Tibial nerve (tissue), 3 donors: ENCODE data around the gene NCOA7.

ENCODE experiments used
- CTCF ChIP-seq, 5 experiments: fragments of 200-600 bp in 3 of 5; fragments of 450-650 bp in 2 of 5; sonication (generic) in 3 of 5; IDR thresholded peaks; one replicate each; pipeline ENCODE4 v1.5.1; 2016 to 2019; ENCODE audit warnings: antibody characterized with exemption in 5 of 5, mild to moderate bottlenecking in 3 of 5, moderate library complexity in 2 of 5
- POLR2A ChIP-seq, 2 donors: fragments of 450-650 bp; IDR thresholded peaks; one replicate each; pipeline ENCODE4 v1.6.1; 2017; ENCODE audit warnings: antibody characterized with exemption in 2 of 2, mild to moderate bottlenecking in 2 of 2, moderate library complexity in 2 of 2

GRCh38 chr6:125953502-125953875, 162.7 kb downstream of the NCOA7 start:
- TF ChIP-seq CTCF (IDR thresholded peaks at IDR 0.05) (no peak), POLR2A (IDR thresholded peaks at IDR 0.05) (no peak)
